Endothelial cell of umbilical vein (primary cell): Measurements from ENCODE around the gene VPS35L. TPM values are rescaled to one million over a fixed set of nuclear protein-coding genes. Genes with fewer than 3 reads are reported as not detected.

Experiments
- BruUV-seq: library from RNA; stranded (reverse); fragments of 400-500 nt; replicated peaks from 2 replicates; lab custom pipeline; 2021; lab: Mats Ljungman, UMichigan
- CTCF ChIA-PET: fragments of 300-600, 350-600 bp; sonication (Branson Sonifier 250); formaldehyde crosslinking; loops from one replicate; lab custom pipeline; 2021; ENCODE audit warnings: antibody characterized with exemption, inconsistent platforms; lab: Charles Lee
- POLR2A ChIA-PET: fragments of 300-600, 350-600 bp; sonication (Branson Sonifier 250); formaldehyde crosslinking; loops from one replicate; lab custom pipeline; 2021; ENCODE audit warnings: antibody characterized with exemption, inconsistent platforms; lab: Charles Lee
- DNase-seq: peaks from one replicate; pipeline ENCODE4 v3.0.0-alpha.2; 2011; ENCODE audit warnings: low read depth, low spot score
- FAIRE-seq: peaks from 2 replicates; lab custom pipeline; 2011; peaks lifted over from hg19 to GRCh38; lab: Jason Lieb, UNC
- H2AFZ ChIP-seq: 2 replicates; pipeline ENCODE4 v1.6.0; 2012; ENCODE audit warnings: low read depth, low read length, control low read depth, inconsistent platforms
- H3K27ac ChIP-seq: 2 replicates; pipeline ENCODE4 v1.5.1; 2011; ENCODE audit warnings: low read depth, mild to moderate bottlenecking, control low read depth, low read length, moderate library complexity; ENCODE audit not compliant: insufficient read depth
- H3K27me3 ChIP-seq, 2 experiments: 2 replicates each; pipeline versions ENCODE4 v1.6.0 to v1.6.1; 2011; ENCODE audit warnings: low read length in 2 of 2, mixed read lengths in 1 of 2; ENCODE audit not compliant: control insufficient read depth in 2 of 2, insufficient read depth in 2 of 2
- H3K36me3 ChIP-seq, 2 experiments: 2 replicates in 1 of 2; 3 replicates in 1 of 2; pipeline ENCODE4 v1.5.1; 2011; ENCODE audit warnings: low read length in 2 of 2, mild to moderate bottlenecking in 1 of 2, moderate library complexity in 1 of 2; ENCODE audit not compliant: control insufficient read depth in 2 of 2, insufficient read depth in 2 of 2; ENCODE audit errors: extremely low read depth in 1 of 2
- H3K4me1 ChIP-seq: 3 replicates; pipeline ENCODE4 v1.5.1; 2011; ENCODE audit warnings: mild to moderate bottlenecking, low read length; ENCODE audit not compliant: control insufficient read depth, insufficient read depth; ENCODE audit errors: extremely low read depth
- H3K4me2 ChIP-seq: 2 replicates; pipeline ENCODE4 v1.6.1; 2011; ENCODE audit warnings: low read length, control low read depth, mixed read lengths; ENCODE audit not compliant: insufficient read depth
- H3K4me3 ChIP-seq, 3 experiments: fragments of 200-600 bp in 1 of 3; sonication (generic), shearing (Covaris generic) in 1 of 3; replicated peaks in 1 of 3; 2 replicates each; pipeline ENCODE4 v1.5.1; 2011 to 2016; ENCODE audit warnings: control low read depth in 3 of 3, low read length in 3 of 3, mild to moderate bottlenecking in 2 of 3, inconsistent platforms in 1 of 3, low read depth in 1 of 3, moderate library complexity in 1 of 3; ENCODE audit not compliant: insufficient read depth in 1 of 3
- H3K79me2 ChIP-seq: 2 replicates; pipeline ENCODE4 v1.6.0; 2012; ENCODE audit warnings: low read length, inconsistent platforms; ENCODE audit not compliant: control insufficient read depth, insufficient read depth
- H3K9ac ChIP-seq: replicated peaks from 2 replicates; pipeline ENCODE3; 2011; ENCODE audit warnings: low read length, control low read depth; ENCODE audit not compliant: insufficient read depth; ENCODE audit errors: extremely low read depth
- H3K9me1 ChIP-seq: replicated peaks from 3 replicates; pipeline ENCODE4 v1.6.0; 2011; ENCODE audit warnings: mild to moderate bottlenecking, low read length; ENCODE audit not compliant: control insufficient read depth, insufficient read depth; ENCODE audit errors: extremely low read depth
- H3K9me3 ChIP-seq: replicated peaks from 2 replicates; pipeline ENCODE4 v1.5.1; 2012; ENCODE audit warnings: low read length, inconsistent platforms; ENCODE audit not compliant: control insufficient read depth, insufficient read depth
- H4K20me1 ChIP-seq: replicated peaks from 2 replicates; pipeline ENCODE3; 2011; ENCODE audit warnings: mild to moderate bottlenecking, low read length; ENCODE audit not compliant: control insufficient read depth, insufficient read depth; ENCODE audit errors: extremely low read depth
- EZH2 ChIP-seq: IDR thresholded peaks from 2 replicates; pipeline ENCODE4 v1.6.1; 2012; ENCODE audit warnings: borderline replicate concordance, low read depth, mild to moderate bottlenecking, moderate library complexity, low read length, inconsistent platforms; ENCODE audit not compliant: severe bottlenecking
- FOS ChIP-seq: IDR thresholded peaks from 2 replicates; pipeline ENCODE4 v1.6.1; 2011; ENCODE audit warnings: mild to moderate bottlenecking, low read length, moderate library complexity, borderline replicate concordance; ENCODE audit not compliant: insufficient read depth
- GATA2 ChIP-seq: IDR thresholded peaks from 2 replicates; pipeline ENCODE4 v1.7.0; 2011; ENCODE audit warnings: low read depth, mild to moderate bottlenecking, moderate library complexity, mixed read lengths, low read length; ENCODE audit not compliant: insufficient read length, insufficient read depth
- JUN ChIP-seq: IDR thresholded peaks from 2 replicates; pipeline ENCODE4 v1.6.1; 2011; ENCODE audit warnings: borderline replicate concordance, low read depth; ENCODE audit not compliant: insufficient read length, insufficient read depth
- MAX ChIP-seq: IDR thresholded peaks from 2 replicates; pipeline ENCODE4 v1.6.1; 2011; ENCODE audit not compliant: insufficient read depth, insufficient read length
- MYC ChIP-seq: IDR thresholded peaks from one replicate; pipeline ENCODE4 v1.6.1; 2011; ENCODE audit warnings: mild to moderate bottlenecking, low read depth, low read length
- POLR2A ChIP-seq: IDR thresholded peaks from 2 replicates; pipeline ENCODE4 v1.6.1; 2012; ENCODE audit warnings: low read depth, mild to moderate bottlenecking, control low read depth, low read length
- POLR2AphosphoS5 ChIP-seq: IDR thresholded peaks from 2 replicates; pipeline ENCODE4 v1.6.1; 2012; ENCODE audit warnings: low read depth, mild to moderate bottlenecking, control low read depth, low read length, moderate library complexity; ENCODE audit not compliant: insufficient read depth
- dilution Hi-C: fragments of 300-500 bp; cut with MboI; formaldehyde crosslinking; loops from one replicate; pipeline ENCODE4 v1.15.0; 2019; ENCODE audit warnings: low sequenced_read_pairs; ENCODE audit not compliant: extremely low pct_ligation_motif_present
- intact Hi-C: fragments of 100-400 bp; cut with micrococcal nuclease; formaldehyde crosslinking; loops from one replicate; pipeline ENCODE4 v1.10.0; 2022
- polyA plus RNA-seq, 4 experiments: library from polyadenylated mRNA; depleted of rRNA in 3 of 4; stranded (reverse) in 3 of 4; unstranded in 1 of 4; fragments of >200 nt; gene quantifications; 2 replicates each; pipeline versions ENCODE4 v1.2.1 to v1.2.3, GENCODE V29; 2011 to 2012; ENCODE audit warnings: missing spikeins in 1 of 4
- total RNA-seq: library from RNA; stranded (reverse); gene quantifications from 2 replicates; pipeline ENCODE4 v1.2.3, GENCODE V29; 2021
- TF ChIP-seq, protein P1 (sequence below), 2 donors: IDR thresholded peaks; 1 replicate in 1 of 2; 2 replicates in 1 of 2; pipeline ENCODE4 v1.5.1; 2011; ENCODE audit warnings: low read length in 2 of 2, mild to moderate bottlenecking in 2 of 2, moderate library complexity in 2 of 2, control low read depth in 1 of 2, inconsistent platforms in 1 of 2, low read depth in 1 of 2; ENCODE audit not compliant: insufficient read depth in 1 of 2; ENCODE audit errors: extremely low read depth in 1 of 2

Gene VPS35L
- total and polyA plus RNA-seq, 2 donors (not counting 3 experiments of a cell fraction or from before 2014, with no cell fraction given): 49.1 to 91.1 TPM

DNA sequence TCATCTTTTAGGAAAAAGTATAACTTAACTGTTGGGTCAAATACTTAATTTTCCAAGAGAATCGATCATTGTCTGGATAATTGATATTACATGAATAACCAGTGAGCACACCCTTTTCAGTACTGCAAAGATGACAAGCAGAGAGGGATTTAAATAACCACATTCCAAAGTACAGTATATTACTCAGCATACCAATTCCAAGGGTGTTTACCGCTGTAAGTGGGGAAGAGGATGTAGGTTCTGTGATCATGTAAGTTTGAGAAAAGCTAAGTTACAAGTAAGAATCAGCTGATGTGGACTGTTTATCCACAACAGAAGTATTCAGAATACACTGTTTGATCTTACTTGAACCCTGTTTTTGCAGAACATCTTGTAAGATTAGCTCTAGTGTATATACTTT, 39.7 kb upstream of the VPS35L start:
- Histone ChIP-seq H3K79me2 (peaks cover 12% of the 10 kb centered on the region), H3K9me1 (no peaks in the 10 kb centered on the region), H3K36me3 (peaks cover 0 to 5% of the 10 kb centered on the region in 2 experiments), H3K4me3 (no peak overlapping the region), H3K9ac (no peak overlapping the region), H3K9me3 (no peaks in the 10 kb centered on the region), H2AFZ (no peak overlapping the region), H3K27ac (no peak overlapping the region), H3K27me3 (no peaks in the 10 kb centered on the region), H3K4me1 (peaks cover 7% of the 10 kb centered on the region), H4K20me1 (no peaks in the 10 kb centered on the region), H3K4me2 (no peak overlapping the region)
- ChIA-PET CTCF (interaction anchor here (1.5 to 1.9 kb wide), 3 partner anchors 10 to 13 kb away, joined by 3 to 6 read pairs (median 6); no protein-coding TSS in a partner anchor), POLR2A (no interaction called here)
- FAIRE-seq (no peak), DNase-seq (no peak)
- no TSS peak for BruUV-seq
- intact Hi-C loops (no loop called here), dilution Hi-C loops (no loop called here)
- TF ChIP-seq POLR2AphosphoS5 (no peak), GATA2 (no peak), MYC (no peak), MAX (no peak), JUN (no peak), POLR2A (no peak), EZH2 (no peak), FOS (no peak)
- TF ChIP-seq, protein P1, sequence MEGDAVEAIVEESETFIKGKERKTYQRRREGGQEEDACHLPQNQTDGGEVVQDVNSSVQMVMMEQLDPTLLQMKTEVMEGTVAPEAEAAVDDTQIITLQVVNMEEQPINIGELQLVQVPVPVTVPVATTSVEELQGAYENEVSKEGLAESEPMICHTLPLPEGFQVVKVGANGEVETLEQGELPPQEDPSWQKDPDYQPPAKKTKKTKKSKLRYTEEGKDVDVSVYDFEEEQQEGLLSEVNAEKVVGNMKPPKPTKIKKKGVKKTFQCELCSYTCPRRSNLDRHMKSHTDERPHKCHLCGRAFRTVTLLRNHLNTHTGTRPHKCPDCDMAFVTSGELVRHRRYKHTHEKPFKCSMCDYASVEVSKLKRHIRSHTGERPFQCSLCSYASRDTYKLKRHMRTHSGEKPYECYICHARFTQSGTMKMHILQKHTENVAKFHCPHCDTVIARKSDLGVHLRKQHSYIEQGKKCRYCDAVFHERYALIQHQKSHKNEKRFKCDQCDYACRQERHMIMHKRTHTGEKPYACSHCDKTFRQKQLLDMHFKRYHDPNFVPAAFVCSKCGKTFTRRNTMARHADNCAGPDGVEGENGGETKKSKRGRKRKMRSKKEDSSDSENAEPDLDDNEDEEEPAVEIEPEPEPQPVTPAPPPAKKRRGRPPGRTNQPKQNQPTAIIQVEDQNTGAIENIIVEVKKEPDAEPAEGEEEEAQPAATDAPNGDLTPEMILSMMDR (IDR thresholded peaks at IDR 0.05; ENCODE audit: extremely low read depth in 1 of 2, insufficient read depth in 1 of 2, low read depth in 1 of 2, low read length in 2 of 2): no peak
